ENCODE data around the gene GALNT10.
A peak's percentile ranks its signal among the peaks of the same experiment; 100 is the strongest.

GALNT10 gene

DNA sequence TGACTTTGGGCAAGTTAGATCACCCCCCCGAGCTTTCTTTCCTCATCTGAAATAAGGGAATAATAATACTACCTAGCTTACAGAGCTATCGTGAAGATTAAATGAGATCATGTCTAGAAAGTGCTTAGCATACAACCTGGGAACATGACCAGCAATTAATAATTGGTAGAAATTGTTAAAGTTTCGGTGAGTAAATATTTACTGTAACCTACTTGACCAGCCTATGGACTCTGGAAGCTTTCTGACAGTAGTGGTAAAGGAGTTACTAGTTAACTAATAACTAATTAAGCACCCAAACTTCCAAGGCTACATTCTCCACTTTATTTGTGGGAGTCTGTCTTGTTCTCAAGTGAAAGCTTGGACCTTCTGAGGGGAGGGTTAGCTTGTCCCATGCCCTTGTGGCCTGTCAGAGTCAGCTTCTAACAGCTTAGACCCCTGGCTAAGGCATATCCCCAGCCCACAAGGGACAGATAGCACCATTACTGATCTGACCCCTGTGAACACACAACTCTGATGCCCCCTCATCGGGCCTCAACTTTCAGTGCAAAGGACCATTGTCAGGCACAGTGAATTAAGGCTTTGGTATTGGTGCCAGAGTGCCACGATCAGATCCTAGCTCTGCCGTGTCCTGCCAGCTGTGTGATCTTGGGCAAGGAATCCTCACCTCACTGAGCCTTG, 196.6 kb downstream of the GALNT10 start:
- DNase-seq, result no peak

DNA sequence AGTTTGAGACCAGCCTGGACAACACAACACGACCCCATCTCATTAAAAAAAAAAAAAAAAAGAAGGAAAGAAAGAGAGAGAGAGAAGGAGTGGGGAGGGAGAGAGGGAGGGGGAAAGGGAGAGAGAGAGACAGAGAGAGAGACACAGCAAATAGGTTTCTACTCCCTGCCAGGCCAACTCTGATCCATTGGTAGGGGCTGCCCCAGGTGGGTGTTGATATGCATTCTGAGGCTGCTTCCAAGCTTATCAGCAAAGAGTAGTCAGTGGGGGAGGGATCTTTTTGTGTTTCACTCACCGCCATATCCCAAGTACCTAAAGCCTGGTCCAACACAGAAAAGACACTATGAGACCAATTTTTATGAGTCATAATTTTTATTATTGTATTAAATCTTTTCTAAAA, 198.3 kb downstream of the GALNT10 start:
- no peak for DNase-seq

- DNase-seq, result no peak
Measured at GRCh38 chr5:154390096-154390495, 199.6 kb downstream of the GALNT10 start.

DNA sequence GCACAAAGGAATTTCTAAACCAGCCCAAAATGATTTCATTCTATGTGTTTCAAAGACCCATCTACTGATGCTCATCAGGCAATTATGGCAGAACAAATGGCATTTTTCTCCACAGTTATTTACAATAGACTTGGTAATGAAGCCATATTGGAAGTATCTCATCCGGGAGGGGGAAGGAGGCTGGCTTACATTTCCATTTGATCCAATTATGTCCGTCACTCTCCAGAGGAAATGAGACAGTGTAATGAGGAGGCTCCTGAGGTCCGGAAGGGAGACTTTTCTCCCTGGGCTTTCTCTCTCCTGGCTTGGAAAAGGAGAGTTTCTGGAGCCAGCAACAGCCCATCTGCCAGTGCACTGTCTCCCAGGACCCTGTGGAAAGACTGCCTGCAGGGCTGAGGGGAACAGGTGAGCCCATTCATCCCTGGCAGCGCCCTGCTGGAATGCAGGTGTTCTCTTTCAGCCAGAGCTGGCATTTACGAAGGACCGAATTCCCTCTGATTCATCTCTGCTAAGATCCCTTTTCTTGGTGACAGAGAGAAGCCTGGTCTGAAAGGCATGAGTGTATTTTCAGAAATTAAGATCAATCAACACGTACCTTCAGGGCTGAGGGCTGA, 200.3 kb downstream of the GALNT10 start:
- DNase-seq, result no peak

DNA sequence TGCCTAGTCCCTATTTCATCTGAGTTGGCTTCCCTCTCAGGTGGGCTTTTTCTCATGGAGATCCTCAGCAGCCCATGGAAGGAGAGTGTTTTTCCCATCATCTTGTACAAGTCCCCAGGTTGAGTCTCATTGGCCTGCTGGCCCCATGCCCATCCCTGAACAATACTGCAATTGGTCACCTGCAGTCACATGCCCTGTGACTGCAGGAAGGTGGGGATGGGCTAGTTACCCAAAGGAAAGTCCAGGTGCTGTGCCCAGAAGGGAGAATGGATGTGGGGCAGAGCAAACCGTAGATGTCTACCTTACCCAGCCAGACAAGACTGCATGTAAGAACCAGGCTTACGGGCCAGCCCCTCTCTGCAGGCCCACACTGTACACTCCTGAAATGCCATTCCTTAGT, 201.3 kb downstream of the GALNT10 start:
- DNase-seq, result no peak

DNA sequence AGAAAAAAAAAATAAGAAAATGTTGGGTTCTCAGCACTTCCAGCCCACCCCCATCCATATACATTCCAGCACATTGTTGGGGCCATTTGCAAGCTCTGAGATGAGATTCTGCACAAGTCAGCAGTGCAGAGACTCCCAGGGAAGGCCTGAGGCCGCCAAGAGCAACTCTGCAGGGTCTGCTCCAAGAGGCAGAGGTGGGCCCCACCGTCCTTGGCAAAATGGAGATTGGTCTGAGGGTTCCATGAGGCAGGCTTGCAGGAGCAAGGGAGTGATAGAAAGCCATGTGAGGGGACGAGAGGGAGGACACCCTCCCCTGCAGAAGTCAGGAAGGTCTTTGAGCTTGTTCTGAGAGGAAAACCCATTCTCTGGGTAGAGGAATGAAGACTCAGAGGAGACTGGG, 203.3 kb downstream of the GALNT10 start:
- DNase-seq, result no peak

GRCh38 chr5:154394307-154394706, 203.8 kb downstream of the GALNT10 start:
- no peak for DNase-seq

GRCh38 chr5:154395407-154396106, 205.0 kb downstream of the GALNT10 start:
- no peak for DNase-seq

DNA sequence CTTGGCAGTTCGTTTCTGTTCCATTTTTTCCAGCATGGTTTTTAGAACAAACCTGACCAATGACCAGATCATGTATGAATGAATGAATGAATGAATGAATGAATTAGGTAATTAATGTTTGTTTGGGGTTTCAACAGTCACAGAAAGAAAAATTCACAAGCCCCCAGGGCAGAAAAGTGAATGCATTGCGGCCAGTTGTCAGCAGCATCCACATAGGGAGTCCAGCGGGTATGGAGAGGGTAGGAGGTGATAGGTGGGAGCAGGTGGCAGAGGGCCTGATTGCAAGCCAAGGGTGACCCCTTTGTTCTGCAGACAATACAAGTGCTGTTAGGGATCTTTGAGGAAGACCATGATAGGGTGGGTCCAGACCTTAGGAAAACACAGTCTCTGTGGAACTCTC, 205.6 kb downstream of the GALNT10 start:
- no peak for DNase-seq

DNA sequence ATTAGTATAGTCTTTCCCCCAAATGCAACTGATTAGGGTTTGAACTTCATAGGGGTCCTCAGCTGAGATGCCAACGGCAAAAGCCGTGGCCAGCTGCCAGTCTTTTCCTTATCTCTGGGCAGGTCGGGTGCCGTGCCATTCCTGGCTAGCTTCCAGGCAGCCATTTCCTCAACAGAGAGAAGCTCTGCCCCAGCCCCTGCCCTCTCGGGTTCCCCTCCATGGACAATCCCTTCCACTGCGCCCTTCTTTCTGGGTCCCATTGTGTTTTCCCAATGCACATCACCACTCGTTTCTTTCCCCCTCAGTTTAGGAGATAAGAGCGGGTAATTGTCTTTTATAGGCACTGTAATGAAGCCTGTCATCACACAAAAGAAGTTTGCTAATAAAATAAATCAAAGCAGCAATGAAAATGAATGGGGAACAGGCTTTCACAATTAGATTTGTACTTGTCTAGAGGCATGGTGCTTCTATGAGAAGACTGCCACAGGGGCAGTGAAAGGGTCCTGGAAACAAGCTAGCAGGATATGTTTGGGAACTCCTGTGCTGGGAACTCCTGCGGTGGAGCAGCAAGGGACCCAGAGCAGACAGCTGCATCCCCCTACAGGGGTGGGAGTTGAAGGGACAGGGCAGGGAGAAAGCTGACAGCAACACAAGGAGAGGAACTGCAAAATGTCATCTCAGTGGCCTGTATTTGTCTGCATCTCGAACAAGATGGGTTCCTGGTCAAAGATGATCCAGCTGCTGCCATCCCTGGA, 207.3 kb downstream of the GALNT10 start:
- peak; percentile 85 for DNase-seq

DNA sequence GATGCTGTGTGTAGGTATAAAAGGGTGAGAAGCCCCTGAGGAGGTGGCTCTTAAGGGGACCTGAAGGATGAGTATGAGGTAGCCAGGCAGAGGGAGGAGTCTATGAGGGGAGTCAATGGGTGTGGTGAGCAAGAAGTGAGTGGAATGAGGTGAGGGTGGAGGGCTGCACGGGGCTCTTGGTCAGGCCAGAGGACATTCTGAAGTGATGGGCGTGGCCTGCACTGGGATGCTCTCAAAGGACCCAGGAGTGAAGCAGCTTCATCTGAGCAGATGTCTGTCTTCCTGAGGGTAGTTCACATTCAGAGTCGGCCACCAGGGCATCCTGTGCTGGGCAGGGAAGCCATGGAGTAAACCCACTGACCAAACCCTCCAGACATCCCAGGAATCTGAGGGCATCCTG, 210.1 kb downstream of the GALNT10 start:
- DNase-seq, result no peak

- DNase-seq, result no peak
Measured at GRCh38 chr5:154401355-154401754, 210.8 kb downstream of the GALNT10 start.

GRCh38 chr5:154401931-154402330, 211.4 kb downstream of the GALNT10 start:
- DNase-seq, result no peak

GRCh38 chr5:154402611-154403010, 212.1 kb downstream of the GALNT10 start:
- no peak for DNase-seq

DNA sequence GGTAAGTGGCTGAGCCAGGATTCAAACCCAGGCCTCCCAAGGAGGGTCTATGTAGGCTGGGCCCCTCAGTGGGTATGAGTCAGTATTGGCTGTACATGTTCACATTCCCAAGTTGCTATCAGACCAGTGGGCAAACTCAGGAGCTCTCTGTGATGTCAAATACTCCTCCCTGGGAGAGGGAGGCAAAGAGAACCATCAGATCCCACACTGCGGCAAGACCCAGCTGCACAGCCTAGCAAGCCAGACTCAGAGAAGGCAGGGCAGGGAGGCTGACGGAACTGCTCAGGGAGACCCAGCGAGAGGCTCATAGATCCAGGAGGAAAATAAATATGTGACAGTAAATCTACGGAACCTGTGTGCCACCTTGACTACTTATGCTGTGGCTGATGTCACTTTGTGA, 212.7 kb downstream of the GALNT10 start:
- no peak for DNase-seq

- no peak for DNase-seq
Measured at GRCh38 chr5:154403776-154404387, 213.3 kb downstream of the GALNT10 start.

DNA sequence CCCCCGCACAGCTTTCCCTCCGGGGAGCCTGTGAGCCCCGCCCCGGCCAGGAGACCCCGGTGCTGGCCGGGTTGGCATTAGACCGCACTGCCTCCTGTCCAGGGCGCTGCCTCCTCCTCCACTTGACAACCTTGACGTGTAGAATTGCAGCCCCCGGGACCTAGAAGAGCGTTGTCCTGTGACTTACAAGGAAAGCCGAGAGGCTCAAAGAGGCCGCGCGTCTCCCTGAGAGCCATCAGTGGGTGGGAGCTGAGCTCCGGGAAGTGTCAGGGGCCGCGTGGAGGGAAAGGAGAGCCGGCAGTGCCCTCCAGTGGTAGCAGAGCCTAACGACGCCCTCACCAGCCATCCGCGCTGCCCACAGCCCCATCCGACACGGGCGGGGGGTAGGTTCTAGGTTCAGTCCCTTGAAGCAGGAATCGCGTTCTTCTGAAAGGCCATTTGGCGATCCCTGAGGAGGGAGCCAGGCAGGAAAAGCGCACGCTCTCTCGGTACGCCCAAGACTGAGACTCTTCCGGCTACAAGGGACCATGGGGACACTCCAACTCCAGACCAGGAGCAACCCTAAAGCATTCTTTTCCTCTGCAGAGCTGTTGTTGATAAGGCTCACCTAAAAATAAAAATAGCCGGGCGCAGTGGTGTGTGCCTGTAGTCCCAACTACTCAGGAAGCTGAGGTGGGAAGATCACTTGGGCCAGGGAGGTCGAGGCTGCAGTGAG, 214.7 kb downstream of the GALNT10 start:
- DNase-seq, result peak; percentile 70

DNA sequence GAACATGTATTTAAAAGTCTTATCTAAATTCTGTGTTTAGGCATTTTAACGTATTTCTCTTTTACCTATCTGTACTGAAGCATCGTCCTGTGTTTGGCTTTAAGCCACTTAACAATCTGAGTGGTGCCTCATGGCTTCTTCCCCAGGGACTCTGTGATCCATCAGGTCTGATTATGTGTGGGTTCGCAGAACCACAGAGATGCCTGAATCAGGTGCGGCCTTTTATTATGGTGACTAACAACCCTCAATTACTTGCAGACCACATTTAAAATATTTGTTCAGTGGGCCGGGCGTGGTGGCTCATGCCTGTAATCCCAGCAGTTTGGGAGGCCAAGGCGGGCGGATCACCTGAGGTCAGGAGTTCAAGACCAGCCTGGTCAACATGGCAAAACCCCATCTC, 215.7 kb downstream of the GALNT10 start:
- no peak for DNase-seq

GRCh38 chr5:154406826-154407225, 216.3 kb downstream of the GALNT10 start:
- DNase-seq, result no peak

GRCh38 chr5:154408811-154409210, 218.3 kb downstream of the GALNT10 start:
- DNase-seq, result no peak

DNA sequence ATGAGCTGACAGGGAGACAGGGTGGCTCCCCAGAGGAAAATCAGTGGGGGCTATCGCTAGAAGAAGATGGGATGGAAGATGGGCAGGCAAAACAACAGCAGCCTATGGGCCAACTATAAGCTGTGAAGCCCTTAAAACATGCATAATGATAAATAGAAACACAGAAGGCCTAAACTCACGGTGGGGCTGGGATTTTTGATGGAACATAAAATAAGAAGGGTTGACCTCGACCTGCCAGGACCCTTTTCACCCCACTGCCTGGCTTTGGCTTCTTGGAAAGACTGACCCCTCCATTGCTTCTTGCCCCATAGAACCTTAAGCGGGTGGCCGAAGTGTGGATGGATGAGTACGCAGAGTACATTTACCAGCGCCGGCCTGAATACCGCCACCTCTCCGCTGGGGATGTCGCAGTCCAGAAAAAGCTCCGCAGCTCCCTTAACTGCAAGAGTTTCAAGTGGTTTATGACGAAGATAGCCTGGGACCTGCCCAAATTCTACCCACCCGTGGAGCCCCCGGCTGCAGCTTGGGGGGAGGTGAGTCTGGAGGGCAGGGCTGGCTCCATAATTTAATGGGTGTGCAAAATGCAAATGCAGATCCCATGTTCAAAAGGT, 218.8 kb downstream of the GALNT10 start:
- no peak for DNase-seq

GRCh38 chr5:154410008-154410407, 219.5 kb downstream of the GALNT10 start:
- no peak for DNase-seq

Data from NCI-H2029 (cell line).